ENCODE measurements around the gene PNPO.

DNA sequence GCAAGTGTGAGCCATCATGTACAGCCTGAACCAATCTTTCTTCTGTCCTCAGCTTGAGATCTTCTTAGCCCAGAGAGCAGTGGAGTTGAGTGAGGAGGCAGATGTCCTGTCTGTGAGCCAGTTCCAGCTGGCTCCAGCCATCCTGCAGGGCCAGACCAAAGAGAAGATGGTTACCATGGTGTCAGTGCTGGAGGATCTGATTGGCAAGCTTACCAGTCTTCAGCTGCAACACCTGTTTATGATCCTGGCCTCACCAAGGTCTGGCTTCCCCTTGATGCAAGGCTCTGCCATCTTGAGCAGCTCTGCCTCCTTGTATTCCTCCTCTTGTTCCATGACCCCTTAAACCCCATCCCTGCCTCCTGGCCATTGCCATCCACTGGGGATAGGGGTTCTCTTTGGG lies 39.2 kb downstream of the PNPO start:
- TF ChIP-seq, protein P1, sequence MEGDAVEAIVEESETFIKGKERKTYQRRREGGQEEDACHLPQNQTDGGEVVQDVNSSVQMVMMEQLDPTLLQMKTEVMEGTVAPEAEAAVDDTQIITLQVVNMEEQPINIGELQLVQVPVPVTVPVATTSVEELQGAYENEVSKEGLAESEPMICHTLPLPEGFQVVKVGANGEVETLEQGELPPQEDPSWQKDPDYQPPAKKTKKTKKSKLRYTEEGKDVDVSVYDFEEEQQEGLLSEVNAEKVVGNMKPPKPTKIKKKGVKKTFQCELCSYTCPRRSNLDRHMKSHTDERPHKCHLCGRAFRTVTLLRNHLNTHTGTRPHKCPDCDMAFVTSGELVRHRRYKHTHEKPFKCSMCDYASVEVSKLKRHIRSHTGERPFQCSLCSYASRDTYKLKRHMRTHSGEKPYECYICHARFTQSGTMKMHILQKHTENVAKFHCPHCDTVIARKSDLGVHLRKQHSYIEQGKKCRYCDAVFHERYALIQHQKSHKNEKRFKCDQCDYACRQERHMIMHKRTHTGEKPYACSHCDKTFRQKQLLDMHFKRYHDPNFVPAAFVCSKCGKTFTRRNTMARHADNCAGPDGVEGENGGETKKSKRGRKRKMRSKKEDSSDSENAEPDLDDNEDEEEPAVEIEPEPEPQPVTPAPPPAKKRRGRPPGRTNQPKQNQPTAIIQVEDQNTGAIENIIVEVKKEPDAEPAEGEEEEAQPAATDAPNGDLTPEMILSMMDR (IDR thresholded peaks at IDR 0.05; ENCODE audit: borderline replicate concordance, extremely low read depth, low read length, poor library complexity, severe bottlenecking): no peak
- TF ChIP-seq EZH2 (IDR thresholded peaks at IDR 0.05; ENCODE audit: borderline replicate concordance, low read depth, low read length, severe bottlenecking): no peak
